Stimulated activated CD4-positive, alpha-beta T cell treated with anti-CD3 and anti-CD28 coated beads, Interleukin-15, amount 100 ng/mL, for 48 hours (primary cell): ENCODE measurements around the gene SMARCC2.
A peak's percentile ranks its signal among the peaks of the same experiment; 100 is the strongest.
"Not testable (repeated sequence)": the region's sequence is repeated elsewhere in the genome, so short reads cannot be mapped to it uniquely, and the experiment has no call there.

Experiments
- DNase-seq, 2 donors: peaks; one replicate each; pipeline ENCODE4 v3.0.0-alpha.2; 2020; ENCODE audit warnings: low read depth in 2 of 2

Gene SMARCC2

GRCh38 chr12:56121204-56121870 lies 67.9 kb downstream of the SMARCC2 start:
- DNase-seq, result no peak

DNA sequence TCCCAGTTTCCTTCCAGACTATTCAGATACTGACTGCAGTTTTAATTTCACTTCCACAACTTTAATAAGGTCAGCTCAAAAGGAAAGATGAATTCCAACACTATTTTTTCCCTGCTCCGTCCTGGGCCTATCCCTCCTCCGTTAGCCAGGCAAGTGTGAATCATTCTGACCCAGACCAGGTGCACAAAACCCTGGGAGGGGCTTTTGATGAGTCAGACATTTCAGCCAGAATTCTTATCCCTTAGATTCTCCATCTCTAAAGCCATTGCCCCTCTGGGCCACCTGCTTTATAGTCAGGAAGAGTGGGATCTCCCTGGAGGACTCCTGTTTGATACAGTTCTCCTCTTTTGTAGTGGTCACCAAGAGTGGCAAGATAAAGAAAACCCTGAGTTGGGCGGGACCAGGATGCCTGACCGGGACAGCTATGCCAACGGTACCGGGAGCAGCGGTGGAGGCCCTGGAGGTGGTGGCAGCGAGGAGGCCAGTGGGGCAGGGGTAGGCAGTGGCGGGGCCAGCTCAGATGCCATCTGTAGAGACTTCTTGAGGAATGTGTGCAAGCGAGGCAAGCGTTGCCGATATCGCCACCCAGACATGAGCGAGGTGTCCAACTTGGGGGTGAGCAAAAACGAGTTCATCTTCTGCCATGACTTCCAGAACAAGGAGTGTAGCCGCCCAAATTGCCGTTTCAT lies 69.0 kb downstream of the SMARCC2 start:
- no peak for DNase-seq

DNA sequence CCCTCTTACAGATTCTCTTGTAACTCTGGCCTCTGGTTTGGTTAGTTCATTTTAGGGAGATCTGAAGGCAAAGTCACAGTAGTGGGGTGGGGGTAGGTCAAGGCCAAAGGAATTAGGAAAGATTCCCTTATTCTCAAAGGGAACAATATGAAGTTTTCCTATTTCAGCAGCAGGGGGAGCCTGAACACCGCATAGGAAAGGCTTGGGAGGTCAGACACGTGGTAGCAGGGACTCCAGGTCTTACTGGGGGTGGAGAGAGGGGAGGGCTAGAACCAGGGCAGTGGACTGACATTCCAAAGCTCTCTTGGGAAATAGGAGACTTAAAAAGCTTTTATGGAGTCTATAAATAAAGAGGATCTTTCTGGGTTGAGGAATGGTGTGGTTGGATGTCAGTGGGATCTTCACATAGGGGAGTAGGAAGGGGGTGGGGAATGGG lies 69.9 kb downstream of the SMARCC2 start:
- peak in 1 of 2 donors; percentile 33 for DNase-seq

DNA sequence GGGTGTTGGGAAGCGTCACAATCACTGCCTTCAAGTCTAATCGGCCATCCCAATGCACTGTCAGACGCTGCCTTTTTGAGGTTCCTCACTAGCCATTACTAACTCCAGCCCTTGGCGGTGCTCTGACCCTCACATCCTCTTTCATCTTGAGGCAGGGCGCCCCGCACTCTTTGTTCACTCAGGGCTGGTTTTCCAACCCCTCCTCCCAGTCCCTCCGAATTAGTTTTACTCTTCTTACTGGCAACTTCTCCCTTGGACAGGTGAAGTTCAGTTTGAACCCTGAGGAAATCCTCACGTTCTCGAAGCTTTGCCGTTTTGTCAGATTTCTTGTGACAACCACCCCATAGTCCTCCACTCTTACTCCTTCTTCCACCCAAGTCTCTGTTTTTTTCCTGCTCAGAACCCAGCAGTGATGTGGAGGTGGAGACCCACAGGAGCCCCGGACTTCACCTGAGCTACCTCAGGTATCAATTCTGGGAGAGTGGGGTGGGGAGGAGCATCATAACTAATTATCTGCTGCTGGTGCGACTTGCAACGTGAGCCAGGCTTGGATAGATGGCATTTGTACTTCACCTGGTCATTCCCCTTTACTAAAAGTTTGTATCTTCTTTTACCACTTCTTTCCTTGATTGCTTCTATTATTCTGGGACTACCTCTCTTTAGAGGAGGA lies 70.5 kb downstream of the SMARCC2 start:
- no peak for DNase-seq

- peak; percentile 98 to 99 for DNase-seq
These were observed 71.2 kb downstream of the SMARCC2 start, which contains the start of gene ZC3H10 for GRCh38 chr12:56117778-56118687. Gene ZC3H10 (plus strand): TSS chr12:56118266. CDS start chr12:56120563, 2,297 bp downstream.

DNA sequence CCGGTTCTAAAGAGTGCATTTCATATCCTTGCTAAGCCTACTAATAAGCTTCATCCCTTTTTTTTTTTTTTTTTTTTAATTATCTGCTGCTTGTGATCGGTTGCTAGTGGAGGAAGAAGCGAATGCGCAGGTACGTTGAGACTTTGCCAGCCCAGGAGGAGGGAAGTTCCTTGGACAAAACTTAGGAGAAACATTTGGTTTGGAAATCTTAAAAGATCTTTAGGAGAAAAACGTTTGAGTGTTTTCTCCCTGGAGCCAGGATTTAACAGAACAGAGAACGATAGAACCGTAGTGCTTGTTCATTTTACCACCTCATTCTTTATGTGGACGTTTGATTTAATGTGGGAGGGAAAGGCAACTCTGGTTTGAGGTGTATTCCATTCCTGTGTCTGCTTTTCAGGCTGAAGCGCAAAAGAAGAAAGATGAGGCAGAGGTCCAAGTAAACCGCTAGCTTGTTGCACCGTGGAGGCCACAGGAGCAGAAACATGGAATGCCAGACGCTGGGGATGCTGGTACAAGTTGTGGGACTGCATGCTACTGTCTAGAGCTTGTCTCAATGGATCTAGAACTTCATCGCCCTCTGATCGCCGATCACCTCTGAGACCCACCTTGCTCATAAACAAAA lies 72.1 kb downstream of the SMARCC2 start:
- not testable (repeated sequence) for DNase-seq

DNA sequence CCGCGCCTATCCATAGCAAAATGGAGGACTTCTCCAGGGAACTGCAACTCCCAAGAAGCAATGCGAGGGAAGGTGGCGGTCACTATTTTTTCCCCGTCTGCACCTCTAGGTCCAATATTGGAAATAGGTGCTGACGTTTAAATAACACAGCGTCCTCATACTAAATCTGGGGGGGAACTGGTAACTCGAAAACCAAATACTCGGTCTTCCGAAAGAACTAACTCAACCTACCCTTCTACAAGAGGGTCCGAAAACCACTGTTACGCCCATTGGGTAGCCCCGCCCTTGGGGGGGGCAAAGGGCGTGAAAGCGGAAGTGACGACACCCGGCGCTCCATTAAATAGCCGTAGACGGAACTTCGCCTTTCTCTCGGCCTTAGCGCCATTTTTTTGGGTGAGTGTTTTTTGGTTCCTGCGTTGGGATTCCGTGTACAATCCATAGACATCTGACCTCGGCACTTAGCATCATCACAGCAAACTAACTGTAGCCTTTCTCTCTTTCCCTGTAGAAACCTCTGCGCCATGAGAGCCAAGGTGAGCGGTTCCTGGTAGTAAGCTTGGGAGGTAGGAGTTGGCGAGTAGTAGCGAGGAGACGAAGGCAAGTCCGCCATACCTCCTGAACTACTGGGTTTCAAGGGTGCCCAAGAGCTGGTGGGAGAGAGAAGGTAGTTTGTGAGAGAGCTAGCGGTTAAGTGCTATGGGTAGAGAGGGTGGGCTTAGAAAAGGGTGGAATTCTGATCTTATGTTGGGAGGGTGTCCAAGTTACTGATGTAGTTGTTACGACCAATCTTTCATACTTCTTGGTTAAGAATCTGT lies 72.8 kb downstream of the SMARCC2 start, which contains the start of gene RPL41:
RPL41 (plus strand) TSS at position 367 of the 815 bp plus-strand sequence.
- peak; percentile 88 to 90 for DNase-seq

GRCh38 chr12:56115329-56115728 lies 74.0 kb downstream of the SMARCC2 start:
- DNase-seq, result no peak

DNA sequence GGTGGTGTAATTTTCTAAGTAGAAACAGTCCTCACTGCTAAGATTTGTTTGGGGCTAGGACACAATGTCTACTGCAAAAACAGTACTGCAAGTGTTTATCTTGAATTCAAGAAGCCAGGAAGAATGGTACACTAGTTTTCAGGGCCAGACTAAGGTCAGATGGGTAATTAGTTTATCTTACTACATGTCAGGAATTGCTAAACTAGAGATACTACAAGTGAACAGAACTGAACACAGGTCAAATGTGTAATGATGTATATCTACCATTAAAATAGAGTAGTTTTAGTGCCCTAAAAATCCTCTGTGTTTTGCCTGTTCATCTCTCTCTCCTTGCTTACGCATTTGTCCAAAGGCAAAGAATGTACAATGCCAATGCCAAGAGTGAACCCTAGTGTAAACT lies 75.2 kb downstream of the SMARCC2 start:
- no peak for DNase-seq
